SJSA1 (cell line): ENCODE results near the gene KANSL2. TPM values are rescaled to one million over a fixed set of nuclear protein-coding genes. Genes with fewer than 3 reads are reported as not detected.
"Not testable (repeated sequence)": the region's sequence is repeated elsewhere in the genome, so short reads cannot be mapped to it uniquely, and the experiment has no call there.

Experiments used
- DNase-seq, 2 experiments: peaks; one replicate each; pipeline ENCODE4 v3.0.0-alpha.2; 2015 to 2020; ENCODE audit warnings: low spot score in 2 of 2, low read depth in 1 of 2
- H3K27ac ChIP-seq: fragments of 250-450 bp; sonication (Bioruptor Pico); 2 replicates; pipeline ENCODE4 v1.5.1; 2020; ENCODE audit warnings: mild to moderate bottlenecking, moderate library complexity
- H3K27me3 ChIP-seq: fragments of 250-450 bp; sonication (Bioruptor Pico); replicated peaks from 2 replicates; pipeline ENCODE4 v1.5.1; 2020; ENCODE audit warnings: mild to moderate bottlenecking, moderate library complexity
- H3K36me3 ChIP-seq: fragments of 250-450 bp; sonication (Bioruptor Pico); 2 replicates; pipeline ENCODE4 v1.5.1; 2020; ENCODE audit warnings: mild to moderate bottlenecking
- H3K4me1 ChIP-seq: fragments of 250-450 bp; sonication (Bioruptor Pico); replicated peaks from 2 replicates; pipeline ENCODE4 v1.6.1; 2021; ENCODE audit warnings: mild to moderate bottlenecking
- H3K4me3 ChIP-seq: fragments of 250-450 bp; sonication (Bioruptor Pico); 2 replicates; pipeline ENCODE4 v1.5.1; 2020; ENCODE audit warnings: mild to moderate bottlenecking
- H3K9me3 ChIP-seq: fragments of 250-450 bp; sonication (Bioruptor Pico); replicated peaks from 2 replicates; pipeline ENCODE4 v1.5.1; 2020; ENCODE audit warnings: mild to moderate bottlenecking
- total RNA-seq: library from RNA; depleted of rRNA; stranded (reverse); fragments of >200 nt; shearing (Covaris generic); gene quantifications from 2 replicates; pipeline ENCODE4 v1.2.3, GENCODE V29; 2014; rRNA removed

KANSL2 gene
- total RNA-seq, result 34.5 and 54.4 TPM in 2 replicates

DNA sequence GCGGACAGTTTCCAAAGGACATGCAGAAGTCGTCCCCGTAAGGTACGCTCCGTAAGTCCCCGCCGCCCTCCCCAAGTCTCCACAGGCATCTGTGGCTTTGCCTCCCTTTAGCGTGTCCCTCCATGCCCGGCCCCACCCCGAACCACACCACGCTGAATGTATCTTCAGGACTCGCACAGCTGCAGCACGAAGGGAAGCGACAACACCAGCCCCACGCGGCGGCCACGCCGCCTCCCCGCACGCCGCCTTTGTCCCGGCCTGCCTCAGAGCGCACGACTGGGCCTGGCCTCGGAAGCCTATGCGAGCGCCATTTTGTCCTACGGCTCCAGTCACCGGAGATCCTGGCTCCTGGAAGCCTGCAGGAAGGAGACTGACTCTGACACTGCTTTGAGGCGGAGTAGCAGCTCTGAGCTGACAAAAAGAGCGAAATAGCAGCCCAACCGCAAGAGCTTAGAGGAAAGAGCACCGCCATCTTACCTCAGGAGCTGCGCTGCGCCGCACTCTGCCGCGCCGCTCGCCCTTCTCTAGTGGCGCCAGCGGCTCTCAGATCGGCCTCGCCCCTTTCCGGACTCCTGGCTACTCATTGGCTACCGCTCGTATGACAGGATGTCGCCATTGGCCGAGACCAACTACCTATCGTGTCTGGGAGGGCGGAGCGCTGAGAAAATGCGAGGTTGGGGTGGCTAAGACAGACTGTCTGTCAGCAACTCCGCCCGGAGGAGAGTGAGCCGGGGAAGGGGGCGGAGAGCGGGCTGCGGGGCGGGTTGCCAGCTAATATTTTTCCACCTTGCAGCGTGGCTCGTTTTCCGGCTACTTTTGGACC is at the start of gene KANSL2:
KANSL2 (minus strand) TSS at position 529 of the 823 bp plus-strand sequence. CDS start 606 bp downstream, outside the sequence.
- Histone ChIP-seq H3K27ac (peak within 1 kb of the TSS; percentile 63), H3K9me3 (no peaks in the 10 kb centered on the region), H3K4me1 (peaks cover 14% of the 10 kb centered on the region), H3K4me3 (peak within 1 kb of the TSS; percentile 74), H3K36me3 (peaks cover 44% of the 10 kb centered on the region), H3K27me3 (no peaks in the 10 kb centered on the region)
- peak; percentile 94 to 98 for DNase-seq

DNA sequence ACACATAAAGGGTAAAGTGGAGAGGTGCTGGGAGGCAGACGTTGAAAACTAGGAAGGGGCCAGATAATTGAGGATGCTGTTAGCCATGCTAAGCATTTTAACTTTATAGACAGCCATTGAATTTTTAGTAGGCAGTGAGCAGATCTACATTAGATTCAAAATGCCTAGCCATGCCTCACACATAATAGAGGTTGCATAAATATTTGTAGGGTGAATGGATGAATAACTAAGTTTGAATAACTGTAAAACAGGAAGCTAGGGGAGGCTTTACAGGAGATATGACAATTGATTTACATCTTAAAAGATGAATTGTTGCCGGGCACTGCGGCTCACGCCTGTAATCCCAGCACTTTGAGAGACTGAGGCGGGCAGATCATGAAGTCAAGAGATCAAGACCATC is 46.8 kb upstream of the KANSL2 start:
- H3K4me3 ChIP-seq, result no peak overlapping the region
- H3K36me3 ChIP-seq, result no peaks in the 10 kb centered on the region
- no peak for DNase-seq

GRCh38 chr12:48720737-48721136 is 38.7 kb upstream of the KANSL2 start:
- DNase-seq, H3K36me3 ChIP-seq, H3K4me3 ChIP-seq, H3K27me3 ChIP-seq, H3K4me1 ChIP-seq, H3K27ac ChIP-seq, H3K9me3 ChIP-seq: not testable (repeated sequence)

More for the DNA sequence above, 46.8 kb upstream of the KANSL2 start:
- Histone ChIP-seq H3K27ac (no peak overlapping the region), H3K9me3 (no peaks in the 10 kb centered on the region), H3K4me1 (no peaks in the 10 kb centered on the region), H3K27me3 (no peaks in the 10 kb centered on the region; the same call in 1 of the 2 replicates)

DNA sequence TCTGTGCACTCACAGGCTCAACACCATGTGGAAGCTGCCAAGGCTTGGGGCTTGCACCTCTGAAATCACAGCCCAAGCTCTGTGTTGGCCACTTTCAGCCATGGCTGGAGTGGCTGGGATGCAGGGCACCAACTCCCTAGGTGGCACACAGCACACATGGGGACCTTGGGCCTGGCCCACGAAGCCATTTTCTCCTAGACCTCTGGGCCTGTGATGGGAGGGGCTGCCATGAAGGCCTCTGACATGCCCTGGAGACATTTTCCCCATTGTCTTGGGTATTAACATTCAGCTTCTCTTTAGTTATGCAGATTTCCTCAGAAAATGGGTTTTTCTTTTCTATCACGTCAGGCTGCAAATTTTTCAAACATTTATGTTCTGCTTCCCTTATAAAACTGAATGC is 38.1 kb upstream of the KANSL2 start:
- not testable (repeated sequence) for H3K4me1 ChIP-seq, H3K9me3 ChIP-seq, H3K4me3 ChIP-seq, H3K27ac ChIP-seq, H3K27me3 ChIP-seq, DNase-seq, H3K36me3 ChIP-seq

DNA sequence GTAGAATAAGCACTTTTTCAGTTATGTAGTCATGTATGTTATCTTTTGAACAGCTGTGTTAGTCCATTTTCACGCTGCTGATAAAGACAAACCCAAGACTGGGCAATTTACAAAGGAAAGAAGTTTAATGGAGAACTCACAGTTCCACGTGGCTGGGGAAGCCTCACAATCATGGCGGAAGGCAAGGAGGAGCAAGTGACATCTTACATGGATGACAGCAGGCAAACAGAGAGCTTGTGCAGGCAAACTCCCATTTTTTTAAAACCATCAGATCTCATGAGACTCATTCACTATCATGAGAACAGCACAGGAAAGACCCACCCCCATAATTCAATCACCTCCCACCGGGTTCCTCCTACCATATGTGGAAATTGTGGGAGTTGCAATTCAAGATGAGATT is 37.0 kb upstream of the KANSL2 start:
- not testable (repeated sequence) for H3K4me1 ChIP-seq, H3K27ac ChIP-seq, DNase-seq

DNA sequence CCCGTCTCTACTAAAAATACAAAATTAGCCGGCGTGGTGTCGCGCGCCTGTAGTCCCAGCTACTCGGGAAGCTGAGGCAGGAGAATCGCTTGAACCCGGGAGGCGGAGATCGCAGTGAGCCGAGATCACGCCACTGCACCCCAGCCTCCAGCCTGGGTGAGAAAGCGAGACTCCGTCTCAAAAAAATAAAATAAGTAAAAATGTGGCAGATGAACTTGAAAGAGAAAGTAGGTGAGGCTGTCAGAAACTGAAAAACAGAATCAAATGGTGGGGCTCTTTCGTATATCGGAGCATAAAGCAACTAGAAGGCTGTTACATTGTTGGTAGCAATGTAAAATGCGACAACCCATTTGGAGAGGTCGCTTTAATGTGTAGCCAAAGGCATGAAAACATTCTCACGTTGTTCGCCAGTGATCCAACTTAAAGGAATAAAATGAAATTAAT is 35.2 kb upstream of the KANSL2 start:
- H3K27ac ChIP-seq, result peak overlapping the region; percentile 72
- H3K4me1 ChIP-seq, result peaks cover 6% of the 10 kb centered on the region; the same call in 1 of the 2 replicates
- peaks cover 25% of the 10 kb centered on the region for H3K36me3 ChIP-seq
- H3K27me3 ChIP-seq, result no peaks in the 10 kb centered on the region
- peaks cover 5% of the 10 kb centered on the region; the same call in 1 of the 2 replicates for H3K9me3 ChIP-seq
- DNase-seq, result peak in 1 of 2 experiments; percentile 18
- peak overlapping the region; percentile 58 for H3K4me3 ChIP-seq

More for the DNA sequence above, 37.0 kb upstream of the KANSL2 start:
- H3K4me3 ChIP-seq, H3K27me3 ChIP-seq, H3K9me3 ChIP-seq: not testable (repeated sequence)
- peaks cover 16% of the 10 kb centered on the region for H3K36me3 ChIP-seq

DNA sequence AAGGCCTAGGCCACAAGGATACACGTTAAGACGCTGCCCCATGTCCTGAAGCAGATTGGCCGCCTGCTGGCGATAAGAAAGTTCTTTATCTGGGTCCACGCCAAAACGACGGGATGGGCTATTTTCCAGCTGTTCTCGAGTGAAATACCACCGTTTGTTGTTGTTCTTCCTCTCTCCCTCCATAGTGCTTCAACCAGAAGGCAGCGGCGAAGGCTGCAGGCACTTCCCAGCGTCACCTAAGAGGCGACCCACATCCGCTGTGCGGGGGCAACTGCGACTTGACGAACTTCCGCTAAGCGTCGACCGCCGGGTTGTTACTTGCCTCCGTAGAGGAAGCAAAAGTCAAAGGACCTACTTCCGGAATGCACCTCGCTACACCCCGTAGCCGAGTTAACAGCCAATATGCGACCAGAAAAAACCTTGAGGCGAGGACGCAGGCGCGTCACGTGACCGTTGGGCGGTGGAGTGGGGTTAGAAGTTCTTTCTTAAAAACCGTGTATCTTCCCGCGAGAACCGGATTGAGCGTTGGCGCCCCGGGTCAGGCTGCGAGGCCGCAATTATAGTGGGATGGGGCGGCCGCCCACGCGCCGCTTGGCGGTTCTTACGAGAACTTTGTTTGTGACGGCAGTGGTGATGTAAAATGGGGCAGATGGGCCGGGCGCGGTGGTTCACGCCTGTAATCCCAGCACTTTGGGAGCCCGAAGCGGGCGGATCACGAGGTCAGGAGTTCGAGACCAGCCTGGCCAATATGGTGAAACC is 34.6 kb upstream of the KANSL2 start, which contains the start of gene CCNT1:
CCNT1 (minus strand) TSS at position 215 of the 759 bp plus-strand sequence; CDS start at position 183, 32 bp downstream.
- Histone ChIP-seq H3K27ac (peak within 1 kb of the TSS; percentile 74), H3K4me1 (peaks cover 6% of the 10 kb centered on the region; the same call in 1 of the 2 replicates), H3K36me3 (peaks cover 30% of the 10 kb centered on the region), H3K9me3 (peaks cover 5% of the 10 kb centered on the region; the same call in 1 of the 2 replicates), H3K27me3 (no peaks in the 10 kb centered on the region), H3K4me3 (peak within 1 kb of the TSS; percentile 58)
- peak; percentile 99 for DNase-seq

DNA sequence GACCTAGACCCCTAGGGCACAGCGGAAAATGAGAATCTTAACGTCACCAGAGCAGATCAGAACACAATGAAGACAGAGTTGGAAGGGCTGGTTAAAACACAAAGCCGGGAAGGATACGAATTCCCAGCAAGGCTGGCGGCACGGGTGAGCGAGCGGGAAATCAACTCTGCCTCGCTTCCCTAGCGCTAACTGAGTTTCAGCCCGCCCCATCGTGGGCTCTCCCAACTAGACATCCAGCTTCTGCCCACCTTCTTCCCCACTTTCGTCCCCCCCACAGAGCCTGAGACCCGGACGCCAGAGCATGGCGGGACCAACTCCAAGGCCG is 34.1 kb upstream of the KANSL2 start:
- Histone ChIP-seq H3K4me1 (peaks cover 6% of the 10 kb centered on the region; the same call in 1 of the 2 replicates), H3K36me3 (peaks cover 34% of the 10 kb centered on the region), H3K27ac (peak overlapping the region; percentile 74), H3K4me3 (peak overlapping the region; percentile 58), H3K27me3 (no peaks in the 10 kb centered on the region), H3K9me3 (peaks cover 5% of the 10 kb centered on the region; the same call in 1 of the 2 replicates)
- DNase-seq, result no peak

- DNase-seq, result no peak
- no peak overlapping the region for H3K4me3 ChIP-seq
- no peak overlapping the region for H3K27ac ChIP-seq
- no peaks in the 10 kb centered on the region for H3K27me3 ChIP-seq
- H3K4me1 ChIP-seq, result peaks cover 6% of the 10 kb centered on the region; the same call in 1 of the 2 replicates
- peaks cover 68% of the 10 kb centered on the region for H3K36me3 ChIP-seq
- H3K9me3 ChIP-seq, result no peaks in the 10 kb centered on the region
Measured at GRCh38 chr12:48712209-48712608, 30.2 kb upstream of the KANSL2 start.

DNA sequence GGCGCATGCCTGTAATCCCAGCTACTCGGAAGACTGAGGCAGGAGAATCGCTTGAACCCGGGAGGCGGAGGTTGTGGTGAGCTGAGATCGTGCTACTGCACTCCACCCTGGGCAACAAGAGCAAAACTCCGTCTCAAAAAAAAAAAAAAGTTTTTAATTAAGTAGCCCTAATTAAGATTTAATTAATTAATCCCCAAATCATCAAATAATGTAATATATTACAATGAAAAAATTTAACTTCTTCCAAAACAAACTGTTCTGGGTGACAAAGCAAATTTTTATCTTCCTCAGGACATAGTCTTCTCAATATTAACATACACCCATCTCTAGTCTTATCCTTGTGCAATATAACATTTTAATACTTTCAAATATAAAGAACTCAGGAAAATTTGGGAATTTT is 16.8 kb upstream of the KANSL2 start:
- H3K4me3 ChIP-seq, H3K9me3 ChIP-seq, H3K4me1 ChIP-seq, H3K27me3 ChIP-seq, DNase-seq, H3K27ac ChIP-seq: not testable (repeated sequence)
- peaks cover 80% of the 10 kb centered on the region for H3K36me3 ChIP-seq

GRCh38 chr12:48696626-48697025 is 14.6 kb upstream of the KANSL2 start:
- Histone ChIP-seq H3K27me3 (no peaks in the 10 kb centered on the region), H3K36me3 (peaks cover 79% of the 10 kb centered on the region), H3K27ac (no peak overlapping the region), H3K4me1 (no peaks in the 10 kb centered on the region), H3K4me3 (no peak overlapping the region), H3K9me3 (no peaks in the 10 kb centered on the region)
- DNase-seq, result no peak

GRCh38 chr12:48695859-48696258 is 13.8 kb upstream of the KANSL2 start:
- H3K4me1 ChIP-seq, result no peaks in the 10 kb centered on the region
- H3K9me3 ChIP-seq, result no peaks in the 10 kb centered on the region
- H3K27me3 ChIP-seq, result no peaks in the 10 kb centered on the region
- no peak for DNase-seq
- no peak overlapping the region for H3K27ac ChIP-seq
- H3K4me3 ChIP-seq, result no peak overlapping the region
- peaks cover 85% of the 10 kb centered on the region for H3K36me3 ChIP-seq

GRCh38 chr12:48694038-48694437 is 12.0 kb upstream of the KANSL2 start:
- Histone ChIP-seq H3K9me3 (no peaks in the 10 kb centered on the region), H3K36me3 (peaks cover 86% of the 10 kb centered on the region), H3K4me1 (no peaks in the 10 kb centered on the region), H3K27me3 (no peaks in the 10 kb centered on the region), H3K4me3 (no peak overlapping the region), H3K27ac (no peak overlapping the region)
- no peak for DNase-seq

- H3K4me3 ChIP-seq, result no peak overlapping the region
- no peaks in the 10 kb centered on the region for H3K27me3 ChIP-seq
- no peaks in the 10 kb centered on the region for H3K9me3 ChIP-seq
- H3K27ac ChIP-seq, result no peak overlapping the region
- H3K36me3 ChIP-seq, result peaks cover 86% of the 10 kb centered on the region
- DNase-seq, result no peak
- H3K4me1 ChIP-seq, result no peaks in the 10 kb centered on the region
Measured at GRCh38 chr12:48693572-48693971, 11.5 kb upstream of the KANSL2 start.
